DMS 273 (cell line): ENCODE results near the gene STARD3.

Experiments used
- DNase-seq: peaks from one replicate; lab custom pipeline; 2025; ENCODE audit not compliant: unreplicated experiment; lab: John Stamatoyannopoulos, UW

The STARD3 gene

GRCh38 chr17:39634384-39634871, 2.5 kb upstream of the STARD3 start:
- peak; percentile 80 for DNase-seq

GRCh38 chr17:39635614-39636176, 1.2 kb upstream of the STARD3 start:
- DNase-seq: no peak

GRCh38 chr17:39636587-39636926, 387 bp upstream of the STARD3 start:
- no peak for DNase-seq

- DNase-seq: no peak
Measured at GRCh38 chr17:39638317-39638716, 1.4 kb downstream of the STARD3 start.

GRCh38 chr17:39639043-39639442, 2.1 kb downstream of the STARD3 start:
- DNase-seq: no peak

- no peak for DNase-seq
Measured at GRCh38 chr17:39639566-39640458, 2.9 kb downstream of the STARD3 start.

- DNase-seq: no peak
Measured at GRCh38 chr17:39640591-39641031, 3.7 kb downstream of the STARD3 start.

- DNase-seq: no peak
Measured at GRCh38 chr17:39641097-39641496, 4.2 kb downstream of the STARD3 start.

GRCh38 chr17:39641883-39642282, 4.9 kb downstream of the STARD3 start:
- DNase-seq: no peak

GRCh38 chr17:39642291-39643074, 5.5 kb downstream of the STARD3 start:
- no peak for DNase-seq

GRCh38 chr17:39643271-39643670, 6.3 kb downstream of the STARD3 start:
- DNase-seq: no peak

- DNase-seq: no peak
Measured at GRCh38 chr17:39647256-39647655, 10.3 kb downstream of the STARD3 start.

- DNase-seq: no peak
Measured at GRCh38 chr17:39648616-39649366, 11.8 kb downstream of the STARD3 start.

GRCh38 chr17:39650121-39650579, 13.2 kb downstream of the STARD3 start:
- DNase-seq: no peak

GRCh38 chr17:39651923-39652586, 15.1 kb downstream of the STARD3 start:
- no peak for DNase-seq

GRCh38 chr17:39652587-39653315, 15.8 kb downstream of the STARD3 start:
- DNase-seq: no peak

- DNase-seq: no peak
Measured at GRCh38 chr17:39653316-39653661, 16.3 kb downstream of the STARD3 start.

GRCh38 chr17:39653662-39654331, 16.9 kb downstream of the STARD3 start:
- DNase-seq: peak; percentile 76

GRCh38 chr17:39655105-39655504, 18.2 kb downstream of the STARD3 start:
- DNase-seq: no peak
